CD4-positive, alpha-beta T cell (primary cell): ENCODE data around the gene TLL2. TPM values are rescaled to one million over a fixed set of nuclear protein-coding genes. Genes with fewer than 3 reads are reported as not detected.

Source experiments
- ATAC-seq: fragments of 200-7000 bp; cut with Tn5 transposase; one replicate; pipeline ENCODE4 v1.10.0; 2022; ENCODE audit warnings: mild to moderate bottlenecking; ENCODE audit not compliant: poor library complexity
- CTCF ChIA-PET: fragments of 350-600 bp; sonication (Branson Sonifier 250); formaldehyde crosslinking; loops from one replicate; lab custom pipeline; 2021; ENCODE audit warnings: antibody characterized with exemption, inconsistent platforms; lab: Charles Lee
- POLR2A ChIA-PET: fragments of 350-600 bp; sonication (Branson Sonifier 250); formaldehyde crosslinking; loops from one replicate; lab custom pipeline; 2021; ENCODE audit warnings: antibody characterized with exemption, inconsistent platforms; lab: Charles Lee
- DNase-seq, 14 experiments: peaks; one replicate each; pipeline ENCODE4 v3.0.0-alpha.2; 2013 to 2020; ENCODE audit warnings: mixed read lengths in 2 of 14
- H3K27ac ChIP-seq, 2 donors: one replicate each; pipeline versions ENCODE4 v1.5.1 to v1.7.0; 2013; ENCODE audit warnings: low read length in 2 of 2, low read depth in 1 of 2, mild to moderate bottlenecking in 1 of 2
- H3K27me3 ChIP-seq, 2 experiments: 1 replicate in 1 of 2; 2 replicates in 1 of 2; pipeline versions ENCODE4 v1.6.1 to v1.7.0; 2013; ENCODE audit warnings: low read length in 2 of 2, control low read depth in 1 of 2, mild to moderate bottlenecking in 1 of 2, moderate library complexity in 1 of 2; ENCODE audit not compliant: insufficient read depth in 2 of 2, control insufficient read depth in 1 of 2
- H3K36me3 ChIP-seq: one replicate; pipeline ENCODE4 v1.6.1; 2013; ENCODE audit warnings: low read length, control low read depth; ENCODE audit not compliant: insufficient read depth
- H3K4me1 ChIP-seq: one replicate; pipeline ENCODE4 v1.6.1; 2013; ENCODE audit warnings: low read length, control low read depth; ENCODE audit not compliant: insufficient read depth
- H3K4me3 ChIP-seq: one replicate; pipeline ENCODE4 v1.5.1; 2013; ENCODE audit warnings: mild to moderate bottlenecking, low read length, moderate library complexity
- H3K9me3 ChIP-seq, 2 experiments: 1 replicate in 1 of 2; 2 replicates in 1 of 2; pipeline versions ENCODE4 v1.6.1 to v1.7.0; 2013; ENCODE audit warnings: low read length in 2 of 2, mild to moderate bottlenecking in 2 of 2, control low read depth in 1 of 2, moderate library complexity in 1 of 2; ENCODE audit not compliant: control insufficient read depth in 1 of 2, insufficient read depth in 1 of 2
- H3K27ac Mint-ChIP-seq: one replicate; pipeline ENCODE4 v1.8.0; 2020; ENCODE audit warnings: mixed read lengths
- H3K27me3 Mint-ChIP-seq: one replicate; pipeline ENCODE4 v1.8.0; 2021; ENCODE audit warnings: mixed read lengths
- H3K36me3 Mint-ChIP-seq: one replicate; pipeline ENCODE4 v1.8.0; 2021; ENCODE audit warnings: low read depth, mixed read lengths
- H3K4me1 Mint-ChIP-seq: one replicate; pipeline ENCODE4 v1.8.0; 2021; ENCODE audit warnings: low read depth, mixed read lengths
- H3K4me3 Mint-ChIP-seq: one replicate; pipeline ENCODE4 v1.8.0; 2020; ENCODE audit warnings: mild to moderate bottlenecking, mixed read lengths
- H3K9me3 Mint-ChIP-seq: one replicate; pipeline ENCODE4 v1.8.0; 2020; ENCODE audit warnings: mixed read lengths
- CTCF ChIP-seq: fragments of 200-600 bp; IDR thresholded peaks from one replicate; pipeline ENCODE4 v1.8.0; 2022; ENCODE audit warnings: antibody characterized with exemption, mild to moderate bottlenecking
- intact Hi-C, 2 experiments: fragments of 100-400 bp; cut with DNase I in 1 of 2; cut with micrococcal nuclease in 1 of 2; formaldehyde crosslinking; loops; one replicate each; pipeline versions ENCODE4 v1.15.1 to v1.9.0; 2023 to 2025; cut with DNase I, micrococcal nuclease
- total RNA-seq, 174 experiments: library from RNA in 2 of 174; stranded (reverse) in 2 of 174; gene quantifications; one replicate each; pipeline ENCODE4 v1.2.3 and lab custom pipeline; 2021 to 2026

The TLL2 gene
- total RNA-seq, 2 experiments from 2014 or later: not detected

GRCh38 chr10:96410296-96410695 lies 103.4 kb downstream of the TLL2 start:
- H3K27me3 ChIP-seq: peaks cover 10 to 17% of the 10 kb centered on the region in 2 experiments
- no peak overlapping the region for H3K27ac ChIP-seq
- CTCF ChIA-PET: no interaction called here
- no peaks in the 10 kb centered on the region for H3K36me3 ChIP-seq
- Mint-ChIP-seq H3K27ac (no peak overlapping the region), H3K4me1 (no peaks in the 10 kb centered on the region), H3K4me3 (no peak overlapping the region), H3K27me3 (peaks cover 23% of the 10 kb centered on the region), H3K9me3 (no peaks in the 10 kb centered on the region), H3K36me3 (no peaks in the 10 kb centered on the region)
- TF ChIP-seq CTCF: no peak
- POLR2A ChIA-PET: no interaction called here
- intact Hi-C loops: no loop called here
- DNase-seq (no peak), ATAC-seq (no peak)
- no peaks in the 10 kb centered on the region for H3K4me1 ChIP-seq
- no peak overlapping the region for H3K4me3 ChIP-seq
- H3K9me3 ChIP-seq: peaks cover 0 to 3% of the 10 kb centered on the region in 2 experiments

- CTCF ChIA-PET: no interaction called here
- no peak for TF ChIP-seq CTCF
- H3K4me1 ChIP-seq: no peaks in the 10 kb centered on the region
- H3K9me3 Mint-ChIP-seq: no peaks in the 10 kb centered on the region
- H3K9me3 ChIP-seq: peaks cover 0 to 3% of the 10 kb centered on the region in 2 experiments
- H3K27ac Mint-ChIP-seq: no peak overlapping the region
- no peak overlapping the region for H3K27ac ChIP-seq
- H3K36me3 ChIP-seq: no peaks in the 10 kb centered on the region
- H3K27me3 ChIP-seq: peaks cover 10 to 15% of the 10 kb centered on the region in 2 experiments
- DNase-seq (no peak), ATAC-seq (no peak)
- H3K27me3 Mint-ChIP-seq: peaks cover 23% of the 10 kb centered on the region
- no peaks in the 10 kb centered on the region for H3K36me3 Mint-ChIP-seq
- no peaks in the 10 kb centered on the region for H3K4me1 Mint-ChIP-seq
- POLR2A ChIA-PET: no interaction called here
- H3K4me3 ChIP-seq: no peak overlapping the region
- H3K4me3 Mint-ChIP-seq: no peak overlapping the region
- intact Hi-C loops: no loop called here
These were observed 105.5 kb downstream of the TLL2 start for GRCh38 chr10:96408201-96408600.

- Mint-ChIP-seq H3K4me3 (no peak overlapping the region), H3K36me3 (no peaks in the 10 kb centered on the region), H3K27me3 (peaks cover 29% of the 10 kb centered on the region), H3K9me3 (no peaks in the 10 kb centered on the region), H3K4me1 (no peaks in the 10 kb centered on the region), H3K27ac (no peak overlapping the region)
- ChIA-PET POLR2A (no interaction called here), CTCF (no interaction called here)
- Histone ChIP-seq H3K9me3 (peaks cover 0 to 3% of the 10 kb centered on the region in 2 experiments), H3K4me3 (no peak overlapping the region), H3K27ac (no peak overlapping the region), H3K36me3 (no peaks in the 10 kb centered on the region), H3K27me3 (peaks cover 10 to 15% of the 10 kb centered on the region in 2 experiments), H3K4me1 (no peaks in the 10 kb centered on the region)
- intact Hi-C loops: no loop called here
- no peak for ATAC-seq
- TF ChIP-seq CTCF: no peak
- DNase-seq: no peak
These were observed 106.1 kb downstream of the TLL2 start for GRCh38 chr10:96407560-96408069.
